Breast epithelium (tissue), 4 donors: ENCODE data around the gene SLC9A2. TPM values are rescaled to one million over a fixed set of nuclear protein-coding genes. Genes with fewer than 3 reads are reported as not detected.

Experiments used
- DNase-seq, 2 donors: peaks; one replicate each; pipeline ENCODE4 v3.0.0-alpha.2; 2019; ENCODE audit warnings: low spot score in 2 of 2
- H3K27ac ChIP-seq, 2 donors: fragments of 200-600 bp; sonication (generic) in 1 of 2; one replicate each; pipeline ENCODE4 v1.5.1; 2016 to 2019; ENCODE audit warnings: mild to moderate bottlenecking in 1 of 2
- H3K27me3 ChIP-seq, 2 donors: fragments of 200-600 bp; sonication (generic) in 1 of 2; one replicate each; pipeline versions ENCODE4 v1.5.1 to v1.6.0; 2017 to 2019; ENCODE audit warnings: control low read depth in 1 of 2, mild to moderate bottlenecking in 1 of 2
- H3K36me3 ChIP-seq: fragments of 200-600 bp; one replicate; pipeline ENCODE4 v1.5.1; 2019
- H3K4me1 ChIP-seq, 2 donors: fragments of 200-600 bp; sonication (generic); one replicate each; pipeline ENCODE4 v1.5.1; 2016 to 2019; ENCODE audit warnings: control low read depth in 1 of 2
- H3K4me3 ChIP-seq, 3 donors: fragments of 200-600 bp; sonication (generic); 1 replicate in 2 of 3; 2 replicates in 1 of 3; pipeline ENCODE4 v1.5.1; 2016 to 2019; ENCODE audit warnings: mild to moderate bottlenecking in 3 of 3, moderate library complexity in 2 of 3
- H3K9me3 ChIP-seq, 2 donors: fragments of 200-600 bp; sonication (generic) in 1 of 2; one replicate each; pipeline ENCODE4 v1.5.1; 2016 to 2019; ENCODE audit warnings: control low read depth in 1 of 2
- CTCF ChIP-seq, 3 donors: fragments of 450-650 bp; IDR thresholded peaks; one replicate each; pipeline ENCODE4 v1.5.1; 2016 to 2017; ENCODE audit warnings: antibody characterized with exemption in 3 of 3, mild to moderate bottlenecking in 3 of 3, moderate library complexity in 3 of 3
- POLR2A ChIP-seq: fragments of 450-650 bp; IDR thresholded peaks from one replicate; pipeline ENCODE4 v1.6.1; 2016; ENCODE audit warnings: antibody characterized with exemption, mild to moderate bottlenecking, moderate library complexity
- POLR2AphosphoS5 ChIP-seq, 3 donors: sonication (generic); formaldehyde crosslinking; IDR thresholded peaks; one replicate each; pipeline ENCODE4 v1.6.1; 2017; ENCODE audit warnings: antibody characterized with exemption in 3 of 3
- intact Hi-C: fragments of 100-400 bp; cut with DNase I; formaldehyde crosslinking; loops from one replicate; pipeline ENCODE4 v1.15.1; 2023; ENCODE audit warnings: low total_unique reads
- total RNA-seq, 3 donors: library from RNA; depleted of rRNA; stranded (reverse); fragments of >200 nt; gene quantifications; one replicate each; pipeline ENCODE4 v1.1.0, GENCODE V29; 2016

The SLC9A2 gene
- total RNA-seq, 3 donors from 2014 or later, result 0.16 to 0.98 (median 0.73) TPM

- no peak overlapping the region for H3K4me3 ChIP-seq
- H3K9me3 ChIP-seq, result no peaks in the 10 kb centered on the region
- no peaks in the 10 kb centered on the region for H3K4me1 ChIP-seq
- TF ChIP-seq POLR2A (no peak), POLR2AphosphoS5 (IDR thresholded peaks at IDR 0.05) (no peak), CTCF (IDR thresholded peaks at IDR 0.05) (no peak)
- no peak for DNase-seq
- H3K27ac ChIP-seq, result no peak overlapping the region
- H3K27me3 ChIP-seq, result no peaks in the 10 kb centered on the region
- intact Hi-C loops, result no loop called here
- no peaks in the 10 kb centered on the region for H3K36me3 ChIP-seq
These were observed 38.4 kb downstream of the SLC9A2 start for GRCh38 chr2:102657770-102658169.

- Histone ChIP-seq H3K9me3 (no peaks in the 10 kb centered on the region), H3K4me3 (no peak overlapping the region), H3K4me1 (no peaks in the 10 kb centered on the region), H3K36me3 (no peaks in the 10 kb centered on the region), H3K27me3 (no peaks in the 10 kb centered on the region), H3K27ac (no peak overlapping the region)
- no peak for DNase-seq
- intact Hi-C loops, result no loop called here
- TF ChIP-seq POLR2A (no peak), POLR2AphosphoS5 (IDR thresholded peaks at IDR 0.05) (no peak), CTCF (IDR thresholded peaks at IDR 0.05) (no peak)
These were observed 40.7 kb downstream of the SLC9A2 start for GRCh38 chr2:102660070-102660469.

GRCh38 chr2:102660574-102660973 is 41.2 kb downstream of the SLC9A2 start:
- no peaks in the 10 kb centered on the region for H3K36me3 ChIP-seq
- no peaks in the 10 kb centered on the region for H3K27me3 ChIP-seq
- no peak overlapping the region for H3K4me3 ChIP-seq
- H3K4me1 ChIP-seq, result no peaks in the 10 kb centered on the region
- no peaks in the 10 kb centered on the region for H3K9me3 ChIP-seq
- no peak for DNase-seq
- intact Hi-C loops, result no loop called here
- no peak for TF ChIP-seq POLR2A
- no peak for TF ChIP-seq CTCF (IDR thresholded peaks at IDR 0.05)
- no peak for TF ChIP-seq POLR2AphosphoS5 (IDR thresholded peaks at IDR 0.05)
- no peak overlapping the region for H3K27ac ChIP-seq

- no peaks in the 10 kb centered on the region for H3K9me3 ChIP-seq
- H3K4me3 ChIP-seq, result no peak overlapping the region
- H3K36me3 ChIP-seq, result no peaks in the 10 kb centered on the region
- H3K27ac ChIP-seq, result no peak overlapping the region
- no peaks in the 10 kb centered on the region for H3K27me3 ChIP-seq
- TF ChIP-seq POLR2AphosphoS5 (IDR thresholded peaks at IDR 0.05), result no peak
- TF ChIP-seq POLR2A, result no peak
- TF ChIP-seq CTCF (IDR thresholded peaks at IDR 0.05), result no peak
- intact Hi-C loops, result no loop called here
- no peaks in the 10 kb centered on the region for H3K4me1 ChIP-seq
- no peak for DNase-seq
These were observed 42.5 kb downstream of the SLC9A2 start for GRCh38 chr2:102661846-102662245.

DNA sequence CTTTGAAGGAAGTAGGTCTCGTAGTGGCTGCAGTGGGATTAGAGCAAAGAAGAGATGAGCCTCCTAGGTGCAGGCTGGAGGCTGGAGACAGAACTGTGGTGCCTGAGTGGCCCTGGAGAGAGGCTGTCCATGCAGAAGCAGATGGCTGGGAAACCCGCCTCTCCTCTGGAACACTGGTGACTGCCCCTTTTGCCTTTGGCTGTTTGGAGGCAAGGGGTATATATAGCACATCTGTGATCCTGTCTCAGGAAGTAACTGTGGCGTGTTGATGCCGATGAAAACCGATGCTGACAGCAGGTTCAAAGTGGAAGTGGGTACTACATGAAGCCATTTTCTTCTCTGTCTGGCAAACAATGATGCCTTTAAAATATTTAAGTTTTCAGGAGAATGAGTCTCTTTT is 43.5 kb downstream of the SLC9A2 start:
- H3K4me3 ChIP-seq, result no peak overlapping the region
- DNase-seq, result no peak
- H3K4me1 ChIP-seq, result no peaks in the 10 kb centered on the region
- H3K27ac ChIP-seq, result no peak overlapping the region
- intact Hi-C loops, result no loop called here
- no peaks in the 10 kb centered on the region for H3K9me3 ChIP-seq
- no peaks in the 10 kb centered on the region for H3K36me3 ChIP-seq
- TF ChIP-seq CTCF (IDR thresholded peaks at IDR 0.05) (no peak), POLR2AphosphoS5 (IDR thresholded peaks at IDR 0.05) (no peak), POLR2A (no peak)
- no peaks in the 10 kb centered on the region for H3K27me3 ChIP-seq
